NCI-H2081 (cell line): ENCODE measurements around the gene TRAK2.
"Not testable (repeated sequence)": the region's sequence is repeated elsewhere in the genome, so short reads cannot be mapped to it uniquely, and the experiment has no call there.

Source experiments
- DNase-seq, 2 experiments: peaks; one replicate each; lab custom pipeline; 2025; lab: John Stamatoyannopoulos, UW

TRAK2 gene, protein sequence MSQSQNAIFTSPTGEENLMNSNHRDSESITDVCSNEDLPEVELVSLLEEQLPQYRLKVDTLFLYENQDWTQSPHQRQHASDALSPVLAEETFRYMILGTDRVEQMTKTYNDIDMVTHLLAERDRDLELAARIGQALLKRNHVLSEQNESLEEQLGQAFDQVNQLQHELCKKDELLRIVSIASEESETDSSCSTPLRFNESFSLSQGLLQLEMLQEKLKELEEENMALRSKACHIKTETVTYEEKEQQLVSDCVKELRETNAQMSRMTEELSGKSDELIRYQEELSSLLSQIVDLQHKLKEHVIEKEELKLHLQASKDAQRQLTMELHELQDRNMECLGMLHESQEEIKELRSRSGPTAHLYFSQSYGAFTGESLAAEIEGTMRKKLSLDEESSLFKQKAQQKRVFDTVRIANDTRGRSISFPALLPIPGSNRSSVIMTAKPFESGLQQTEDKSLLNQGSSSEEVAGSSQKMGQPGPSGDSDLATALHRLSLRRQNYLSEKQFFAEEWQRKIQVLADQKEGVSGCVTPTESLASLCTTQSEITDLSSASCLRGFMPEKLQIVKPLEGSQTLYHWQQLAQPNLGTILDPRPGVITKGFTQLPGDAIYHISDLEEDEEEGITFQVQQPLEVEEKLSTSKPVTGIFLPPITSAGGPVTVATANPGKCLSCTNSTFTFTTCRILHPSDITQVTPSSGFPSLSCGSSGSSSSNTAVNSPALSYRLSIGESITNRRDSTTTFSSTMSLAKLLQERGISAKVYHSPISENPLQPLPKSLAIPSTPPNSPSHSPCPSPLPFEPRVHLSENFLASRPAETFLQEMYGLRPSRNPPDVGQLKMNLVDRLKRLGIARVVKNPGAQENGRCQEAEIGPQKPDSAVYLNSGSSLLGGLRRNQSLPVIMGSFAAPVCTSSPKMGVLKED

DNA sequence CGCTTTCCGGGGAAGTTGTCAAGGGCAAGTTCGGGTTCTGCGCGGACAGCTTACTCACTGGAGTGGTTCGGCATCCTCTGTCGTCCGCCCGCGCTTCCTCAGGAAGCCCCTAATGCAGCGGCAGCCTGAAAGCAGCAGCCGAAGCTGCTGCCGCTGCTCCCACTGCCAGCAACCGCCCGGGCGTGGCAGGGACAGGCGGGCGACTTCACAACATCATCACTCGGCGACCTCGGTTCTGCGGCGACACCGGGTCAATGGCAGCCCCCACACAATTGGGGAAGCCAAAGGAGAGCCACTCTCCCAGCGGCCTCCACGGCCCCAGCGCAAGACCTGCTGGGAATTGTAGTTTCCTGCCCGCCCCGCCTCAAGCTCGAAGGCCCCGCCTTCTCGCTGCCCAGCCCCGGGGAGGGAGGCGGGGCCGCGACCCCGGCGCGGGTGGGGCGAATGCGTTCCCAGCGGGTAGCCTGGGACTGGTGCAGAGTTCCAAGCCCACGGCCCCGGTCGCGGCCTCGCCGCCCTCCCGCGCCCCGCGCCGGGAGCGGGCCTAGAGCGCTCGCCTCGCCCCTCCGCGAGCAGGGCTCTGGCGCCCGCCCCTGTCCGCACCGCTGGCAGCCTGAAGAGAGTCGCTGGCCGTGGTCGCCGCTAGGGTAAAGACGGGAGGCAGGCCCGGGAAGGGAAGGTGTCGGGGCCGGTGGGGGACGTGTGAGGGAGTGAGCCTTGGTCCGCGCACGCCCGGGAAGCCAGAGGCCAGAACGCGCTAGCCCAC is at the start of gene TRAK2, which contains the start of gene STRADB:
Gene TRAK2, minus strand, starts transcription at position 167 of the 766 bp plus-strand sequence. CDS start 30,951 bp downstream, outside the sequence.
Gene STRADB, plus strand, starts transcription at position 449 of the 766 bp plus-strand sequence. CDS start 3,101 bp downstream, outside the sequence.
- DNase-seq, result peak; percentile 90 to 94

DNA sequence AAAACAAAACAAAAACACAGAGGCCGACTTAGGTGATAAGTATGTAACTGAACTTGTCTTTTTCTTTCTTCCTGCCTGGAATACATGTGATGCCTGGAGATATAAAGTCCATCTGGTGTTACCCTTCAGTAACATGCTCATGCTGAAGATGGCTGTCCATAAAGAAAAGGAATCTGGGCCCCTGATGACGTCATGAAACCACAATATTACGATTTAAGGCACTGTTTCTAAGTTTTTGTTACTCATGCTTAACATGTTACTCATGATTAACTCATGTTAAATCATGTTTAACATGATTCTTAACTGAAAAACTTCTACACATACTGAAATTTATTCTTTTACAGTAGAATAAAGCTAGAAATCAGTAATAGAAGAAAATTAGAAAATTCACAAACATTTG is 49.3 kb upstream of the TRAK2 start:
- no peak for DNase-seq

DNA sequence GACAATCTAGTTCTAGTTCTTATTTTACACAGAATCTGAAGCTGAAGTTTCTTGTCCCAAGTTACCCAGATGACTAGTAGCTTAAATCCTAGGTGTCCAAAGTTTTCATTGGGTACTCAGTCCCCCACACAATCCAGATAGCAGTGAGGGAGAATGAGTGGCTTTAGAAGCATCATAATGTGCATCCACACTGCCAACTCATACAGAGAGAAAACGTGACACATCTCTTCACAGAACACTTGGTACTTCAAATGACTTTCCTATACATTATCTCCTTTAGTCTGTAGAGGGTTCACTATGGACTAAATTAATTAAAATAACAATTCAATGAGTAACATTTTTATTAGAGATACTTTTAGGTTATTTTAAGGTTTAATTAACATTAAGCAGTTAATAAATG is 45.5 kb upstream of the TRAK2 start:
- DNase-seq, result no peak

DNA sequence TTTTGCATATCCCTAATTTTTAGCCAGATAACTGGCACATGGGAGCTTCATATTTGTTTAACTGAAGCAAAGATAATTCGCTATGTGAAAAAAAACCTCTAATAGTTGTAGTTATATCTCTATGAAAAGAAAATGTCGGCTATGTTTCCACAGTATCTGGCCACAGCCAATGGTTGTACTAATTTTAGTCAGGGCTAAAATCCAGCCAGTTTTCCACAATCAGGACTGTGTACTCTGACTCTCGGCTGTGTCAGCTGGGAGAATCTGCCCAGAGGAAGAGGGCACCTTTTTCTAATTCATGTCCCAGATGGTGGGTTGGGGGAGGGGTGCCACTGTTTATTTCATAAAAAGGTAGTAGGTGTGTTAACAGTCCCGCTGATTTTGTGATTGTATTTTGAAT is 39.0 kb upstream of the TRAK2 start:
- no peak for DNase-seq

DNA sequence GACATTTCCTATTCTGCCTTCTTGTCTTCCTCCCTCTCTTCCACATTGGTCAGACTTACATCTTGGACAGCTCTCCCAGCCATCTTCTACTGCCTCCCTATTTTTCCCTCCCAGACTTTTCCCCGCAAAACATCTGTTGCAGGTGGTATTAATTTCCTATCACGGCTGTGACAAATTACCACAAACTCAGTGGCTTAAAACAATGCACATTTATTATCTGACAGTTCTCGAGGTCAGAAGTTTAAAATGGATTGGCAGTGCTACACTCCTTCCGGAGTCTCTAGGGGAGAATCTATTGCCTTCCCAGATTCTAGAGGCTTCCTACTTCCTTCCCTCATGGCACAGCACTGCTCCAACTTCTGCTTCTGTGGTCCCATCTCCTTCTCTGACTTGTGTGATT is 33.5 kb upstream of the TRAK2 start:
- DNase-seq, result no peak

DNA sequence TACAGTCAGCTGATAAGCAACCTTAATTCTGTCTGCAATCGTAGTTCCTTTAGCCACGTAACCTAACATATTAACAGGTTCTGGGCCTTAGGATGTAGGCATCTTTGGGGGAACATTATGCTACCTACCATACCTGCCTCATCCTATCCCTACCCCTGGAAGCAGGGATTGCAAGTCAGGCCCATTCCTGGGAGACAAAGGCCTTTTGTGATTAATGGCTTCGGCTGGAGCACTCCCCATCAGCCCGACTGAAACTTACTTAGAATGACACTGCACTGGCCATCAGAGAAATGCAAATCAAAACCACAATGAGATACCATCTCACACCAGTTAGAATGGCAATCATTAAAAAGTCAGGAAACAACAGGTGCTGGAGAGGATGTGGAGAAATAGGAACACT is 32.5 kb upstream of the TRAK2 start:
- not testable (repeated sequence) for DNase-seq

DNA sequence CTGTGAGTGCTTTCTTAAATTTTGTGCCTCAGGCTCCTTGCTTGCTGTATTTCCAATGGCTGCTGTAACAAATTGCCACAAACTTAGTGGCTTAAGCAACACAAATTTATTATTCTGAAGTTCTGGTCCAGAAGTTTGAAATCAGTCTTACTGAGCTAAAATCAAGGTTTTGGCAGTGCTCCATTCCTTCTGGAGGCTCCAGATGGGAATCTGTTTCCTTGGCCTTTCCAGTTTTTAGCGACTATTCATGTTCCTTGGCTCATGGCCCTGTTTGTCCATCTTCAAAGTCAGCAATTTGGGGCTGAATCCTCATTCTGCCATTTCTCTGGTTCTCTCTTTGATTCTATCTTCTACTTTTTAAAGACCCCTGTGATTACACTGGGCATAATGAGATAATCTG is 32.1 kb upstream of the TRAK2 start:
- no peak for DNase-seq

DNA sequence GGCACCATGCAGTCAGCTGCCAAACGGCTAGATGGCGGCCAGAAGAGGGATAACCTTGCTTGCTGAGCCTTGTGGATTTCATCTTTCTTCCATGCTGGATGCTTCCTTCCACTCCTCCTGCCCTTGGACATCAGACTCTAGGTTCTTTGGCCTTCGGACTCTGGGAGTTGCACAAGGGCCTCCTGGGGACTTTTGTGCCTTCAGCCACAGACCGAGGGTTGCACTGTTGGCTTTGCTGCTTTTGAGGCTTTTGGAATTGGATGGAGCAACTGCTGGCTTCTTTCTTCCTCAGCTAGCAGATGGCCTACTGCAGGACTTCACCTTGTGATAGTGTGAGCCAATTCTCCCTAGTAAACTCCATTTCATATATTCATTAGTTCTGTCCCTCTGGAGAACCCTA is 31.3 kb upstream of the TRAK2 start:
- DNase-seq, result no peak

DNA sequence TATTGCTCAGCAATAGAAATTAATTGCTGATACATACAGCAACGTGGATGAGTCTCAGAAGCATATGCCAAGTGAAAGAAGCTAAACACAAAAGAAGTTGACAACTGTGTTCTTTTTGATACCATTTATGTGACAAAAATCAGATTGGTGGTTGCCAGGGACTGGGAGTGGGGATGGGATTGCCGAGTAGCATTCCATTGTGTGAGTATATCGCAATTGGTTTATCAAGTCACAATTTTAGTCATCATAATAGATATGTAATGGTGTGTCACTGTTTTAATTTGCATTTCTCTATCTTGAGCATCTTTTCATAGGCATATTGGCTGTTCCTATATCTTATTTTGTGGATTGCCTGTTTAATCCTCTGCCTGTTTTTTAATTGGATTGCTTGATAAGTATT is 21.2 kb upstream of the TRAK2 start:
- DNase-seq, result no peak

DNA sequence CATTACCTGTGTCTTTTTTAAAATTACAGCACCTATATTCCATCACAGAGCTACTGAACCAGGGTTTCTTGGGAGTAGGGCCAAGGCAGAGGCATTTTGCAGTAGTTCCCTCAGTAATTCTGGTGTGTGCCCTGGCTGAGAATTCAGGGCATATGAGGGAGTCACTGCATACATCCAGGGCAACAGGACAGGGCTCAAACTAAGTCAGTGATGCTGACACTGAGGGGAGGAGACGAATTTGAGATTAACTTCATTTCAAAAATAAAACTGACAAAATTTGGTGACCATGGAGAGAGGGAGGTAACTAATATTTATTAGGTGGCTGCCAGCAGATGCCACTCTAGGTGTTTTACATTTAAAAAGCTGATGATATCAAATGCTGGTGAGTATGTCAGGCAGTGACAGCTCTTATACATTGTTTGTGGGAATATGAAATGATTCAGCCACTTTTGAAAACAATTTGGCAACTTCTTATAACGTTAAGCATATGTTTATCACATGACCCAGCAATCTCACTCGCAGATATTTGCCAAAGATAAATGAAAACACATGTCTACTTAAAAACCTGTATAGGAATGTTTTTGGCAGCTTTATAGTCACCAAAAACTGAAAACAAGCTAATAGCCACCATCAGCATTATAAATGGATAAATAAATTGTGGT is 20.6 kb upstream of the TRAK2 start:
- no peak for DNase-seq

DNA sequence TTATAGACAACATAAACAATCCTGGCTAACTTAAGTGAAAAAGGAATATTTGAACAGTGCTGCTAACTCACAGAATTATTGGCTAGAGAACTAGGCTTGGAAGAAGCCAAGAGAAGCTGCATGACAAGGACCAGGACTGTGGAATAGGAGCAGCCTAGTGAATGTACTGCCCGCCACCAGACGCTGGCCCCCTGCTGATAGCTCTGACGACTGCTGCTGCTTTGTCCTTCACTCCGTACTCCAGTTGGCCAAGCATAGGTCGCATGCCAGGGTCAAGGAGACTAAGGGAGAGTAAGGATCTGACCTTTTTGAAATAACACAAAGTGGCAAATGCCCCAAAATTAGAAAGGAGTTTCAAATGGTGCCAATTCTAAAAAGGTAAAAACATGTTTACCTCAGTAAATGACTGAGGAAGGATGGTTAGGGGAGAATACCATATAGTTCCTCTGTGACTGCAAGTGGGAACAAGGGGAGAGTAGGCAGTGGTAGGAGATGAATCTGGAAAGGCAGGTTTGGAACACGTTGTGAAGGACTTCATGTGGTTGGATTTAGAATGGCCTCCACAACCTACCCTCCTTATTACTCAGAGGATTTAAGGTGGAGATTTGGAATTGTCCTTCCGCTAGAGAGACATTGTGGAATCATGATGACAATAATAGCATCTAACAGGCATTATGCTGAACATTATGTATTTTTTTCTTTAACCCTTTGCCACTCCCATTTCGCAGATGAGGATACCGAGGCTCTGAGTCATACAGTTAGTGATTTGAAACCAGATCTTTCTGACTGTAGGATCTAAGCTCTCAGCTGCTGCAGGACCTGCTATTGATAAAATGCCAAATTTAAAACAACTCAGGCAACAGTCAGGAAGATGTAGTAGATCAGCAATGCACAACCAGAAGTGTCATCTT is 19.8 kb upstream of the TRAK2 start:
- DNase-seq, result no peak

DNA sequence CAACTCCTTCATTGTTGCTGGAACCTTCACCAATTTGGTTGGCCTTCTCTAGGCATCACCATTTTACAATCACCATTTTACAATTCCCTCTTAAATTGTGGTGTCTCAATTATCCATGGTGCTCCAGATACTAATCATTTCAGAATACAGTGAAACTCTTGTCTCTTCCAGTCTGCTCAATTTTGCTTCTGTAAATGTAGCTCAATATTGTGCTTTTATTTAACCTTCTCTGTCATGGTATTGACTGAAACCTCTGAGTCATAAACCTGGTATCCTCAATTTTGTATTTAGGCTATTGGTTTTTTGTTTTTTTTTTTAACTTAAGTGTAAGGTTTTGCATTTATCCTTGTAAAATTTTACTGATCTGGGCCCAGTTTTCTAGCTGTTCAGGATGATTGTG is 16.4 kb upstream of the TRAK2 start:
- DNase-seq, result no peak

DNA sequence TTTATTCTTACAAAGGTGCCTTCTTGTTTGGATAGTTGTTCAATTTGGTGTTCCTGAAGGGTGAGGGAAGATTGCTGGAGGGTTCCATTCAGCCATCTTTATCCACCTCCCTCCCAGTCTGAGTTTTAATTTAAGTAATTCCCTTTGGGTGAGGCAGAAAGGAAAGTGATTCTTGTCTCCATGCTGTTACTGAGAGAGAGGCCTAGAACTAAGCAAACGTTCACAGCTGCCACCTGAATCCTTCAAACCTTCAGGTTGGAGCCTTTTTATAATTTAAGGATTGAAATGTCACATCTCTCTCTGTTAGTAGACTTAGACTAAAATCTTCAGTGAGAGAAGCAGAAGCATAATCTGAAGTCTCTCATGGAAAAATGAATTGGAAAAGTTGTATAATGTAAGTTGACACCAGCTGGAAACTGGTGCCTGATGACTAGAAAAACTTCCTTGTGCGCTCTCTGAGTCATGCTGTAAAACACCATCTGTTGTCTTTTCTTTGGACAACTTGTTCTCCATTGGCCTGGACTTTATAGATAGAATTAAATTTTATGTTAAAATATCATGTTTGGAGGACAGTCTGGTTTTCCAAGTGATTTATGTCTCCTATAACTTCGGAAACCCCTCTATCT is 14.9 kb upstream of the TRAK2 start:
- DNase-seq, result no peak

DNA sequence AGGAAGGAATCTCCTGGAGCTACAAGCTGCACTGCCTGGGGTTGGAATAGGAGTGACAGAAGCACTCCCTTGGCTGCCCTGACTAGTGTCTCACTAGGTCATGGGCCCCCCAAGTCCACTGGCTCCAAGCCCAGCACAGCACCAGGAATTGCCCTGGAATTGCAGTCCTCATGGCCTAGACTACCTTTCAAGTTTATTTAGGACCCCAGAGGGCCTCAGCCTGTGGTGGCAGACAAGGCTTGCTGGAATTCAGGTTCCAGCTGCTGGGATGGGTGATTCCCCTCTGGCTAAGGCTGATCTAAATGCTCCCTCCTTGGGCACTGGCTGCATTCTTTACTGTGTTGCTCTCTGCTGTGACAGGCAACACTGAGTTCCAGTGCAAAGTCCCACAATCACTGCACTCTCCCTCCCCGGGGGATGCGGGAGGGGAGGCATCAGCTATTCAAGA is 14.3 kb upstream of the TRAK2 start:
- no peak for DNase-seq

DNA sequence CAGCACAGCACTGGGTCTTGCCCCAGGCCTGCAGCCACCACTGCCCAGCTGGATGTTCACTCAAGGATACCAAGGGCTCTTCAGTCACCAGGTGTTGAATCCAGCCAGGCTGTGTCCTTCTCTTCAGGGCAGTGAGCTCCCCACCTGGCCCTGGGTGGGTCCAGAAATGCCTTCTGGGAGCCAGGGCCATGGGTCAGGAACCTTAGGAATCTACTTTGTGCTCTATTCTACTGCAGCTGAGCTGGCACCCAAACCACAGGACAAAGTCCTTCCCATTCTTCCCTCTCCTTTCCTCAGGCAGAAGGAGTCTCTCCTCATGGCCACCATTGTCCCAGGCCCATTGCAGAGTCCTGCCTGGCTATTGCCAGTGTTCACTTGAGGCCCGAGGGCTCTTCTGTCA is 13.3 kb upstream of the TRAK2 start:
- DNase-seq, result no peak

DNA sequence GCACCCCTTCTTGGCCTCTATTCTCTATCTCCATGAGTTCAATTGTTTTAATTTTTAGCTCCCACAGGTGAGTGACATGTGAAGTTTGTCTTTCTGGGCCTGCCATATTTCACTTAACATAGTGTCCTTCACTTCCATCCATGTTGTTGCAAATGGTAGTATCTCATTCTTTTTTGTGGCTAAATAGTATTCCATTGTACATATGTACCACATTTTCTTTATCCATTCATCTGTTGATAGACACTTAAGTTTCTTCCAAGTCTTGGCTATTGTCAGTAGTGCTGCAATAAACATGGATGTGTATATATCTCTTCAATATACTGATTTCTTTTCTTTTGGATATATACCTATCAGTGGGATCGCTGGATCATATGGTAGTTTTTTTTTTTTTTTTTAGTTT is 9.3 kb upstream of the TRAK2 start:
- DNase-seq, result no peak

DNA sequence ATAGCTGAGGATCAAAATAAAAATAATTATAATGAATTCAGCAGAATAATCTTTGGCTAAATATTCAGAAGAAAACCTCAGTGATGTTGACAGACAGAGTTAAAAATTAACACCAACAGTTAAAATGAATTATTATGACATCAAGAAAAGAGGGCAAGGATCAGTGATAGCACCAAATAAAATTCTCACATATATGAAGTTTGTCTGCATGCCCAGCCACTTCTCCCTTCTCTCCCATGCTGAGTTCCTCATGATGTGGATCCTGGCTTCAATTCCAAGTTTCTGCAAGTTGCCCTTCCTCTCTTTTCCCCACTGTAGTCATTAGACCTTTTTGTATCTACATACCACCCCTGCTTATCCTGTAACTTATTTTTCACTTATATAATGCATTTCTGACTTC is 7.1 kb upstream of the TRAK2 start:
- no peak for DNase-seq

DNA sequence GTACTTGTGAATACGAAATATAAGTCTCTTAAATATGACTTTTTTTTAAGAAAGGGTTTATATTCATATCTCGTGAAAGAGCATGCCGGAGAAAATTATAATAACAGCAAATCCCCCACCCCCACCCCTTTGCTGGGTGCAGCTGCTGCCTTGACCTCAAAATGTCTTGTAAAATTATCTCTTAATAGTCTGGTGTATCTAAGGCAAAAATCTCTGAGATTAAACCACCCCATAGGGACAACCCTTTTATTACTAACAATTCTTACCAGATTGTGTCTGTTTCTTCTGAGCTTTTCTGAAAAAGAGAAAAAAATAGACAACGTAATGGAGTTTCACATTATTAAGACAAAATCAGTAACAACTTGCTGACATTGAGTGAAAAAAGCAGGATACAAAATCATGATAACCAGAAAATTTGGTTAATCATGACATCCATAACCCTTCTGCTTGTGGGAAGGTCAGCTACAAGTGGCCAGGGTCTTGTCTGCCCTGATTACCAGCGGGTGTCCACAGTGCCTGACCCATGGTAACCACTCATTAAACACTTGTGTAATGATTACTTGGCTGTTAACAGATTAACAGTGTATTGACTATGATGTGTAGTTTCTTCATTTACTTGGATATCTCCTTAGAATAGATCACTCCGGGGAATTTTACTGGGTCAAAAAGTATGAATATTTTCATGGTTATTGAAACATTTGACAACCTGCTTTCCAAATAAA is 1.8 kb upstream of the TRAK2 start:
- no peak for DNase-seq
